Lower leg skin (tissue), 4 donors: ENCODE measurements around the gene IL1RN. TPM values are rescaled to one million over a fixed set of nuclear protein-coding genes. Genes with fewer than 3 reads are reported as not detected.

Experiments used
- DNase-seq, 2 donors: peaks; one replicate each; pipeline ENCODE4 v3.0.0-alpha.2; 2019; ENCODE audit warnings: low spot score in 2 of 2
- H3K4me3 ChIP-seq: fragments of 200-600 bp; sonication (generic); 2 replicates; pipeline ENCODE4 v1.5.1; 2017; ENCODE audit warnings: mild to moderate bottlenecking, low read depth; ENCODE audit not compliant: poor library complexity, severe bottlenecking
- POLR2A ChIP-seq, 2 donors: fragments of 450-650 bp; IDR thresholded peaks; one replicate each; pipeline ENCODE4 v1.6.1; 2016 to 2017; ENCODE audit warnings: antibody characterized with exemption in 2 of 2, mild to moderate bottlenecking in 1 of 2, moderate library complexity in 1 of 2
- WGBS, 2 donors: methylation state at CpG; one replicate each; pipeline ENCODE4 v1.1.5; 2018; 5-methylcytosine and 5-hydroxymethylcytosine counted together
- intact Hi-C: fragments of 100-400 bp; cut with DNase I; formaldehyde crosslinking; loops from one replicate; pipeline ENCODE4 v1.15.0; 2023; ENCODE audit warnings: low total_unique reads
- total RNA-seq, 4 donors: library from RNA; depleted of rRNA; stranded (reverse); fragments of >200 nt; gene quantifications; one replicate each; pipeline ENCODE4 v1.1.0, GENCODE V29; 2016
- TF ChIP-seq, protein P1 (sequence below), 3 donors: fragments of 450-650 bp; IDR thresholded peaks; one replicate each; pipeline ENCODE4 v1.5.1; 2016; ENCODE audit warnings: antibody characterized with exemption in 3 of 3, mild to moderate bottlenecking in 3 of 3, moderate library complexity in 2 of 3

The IL1RN gene
- total RNA-seq, 4 donors from 2014 or later: 120 to 178 (median 132) TPM

GRCh38 chr2:113142290-113142689 lies 14.9 kb downstream of the IL1RN start:
- TF ChIP-seq, protein P1, sequence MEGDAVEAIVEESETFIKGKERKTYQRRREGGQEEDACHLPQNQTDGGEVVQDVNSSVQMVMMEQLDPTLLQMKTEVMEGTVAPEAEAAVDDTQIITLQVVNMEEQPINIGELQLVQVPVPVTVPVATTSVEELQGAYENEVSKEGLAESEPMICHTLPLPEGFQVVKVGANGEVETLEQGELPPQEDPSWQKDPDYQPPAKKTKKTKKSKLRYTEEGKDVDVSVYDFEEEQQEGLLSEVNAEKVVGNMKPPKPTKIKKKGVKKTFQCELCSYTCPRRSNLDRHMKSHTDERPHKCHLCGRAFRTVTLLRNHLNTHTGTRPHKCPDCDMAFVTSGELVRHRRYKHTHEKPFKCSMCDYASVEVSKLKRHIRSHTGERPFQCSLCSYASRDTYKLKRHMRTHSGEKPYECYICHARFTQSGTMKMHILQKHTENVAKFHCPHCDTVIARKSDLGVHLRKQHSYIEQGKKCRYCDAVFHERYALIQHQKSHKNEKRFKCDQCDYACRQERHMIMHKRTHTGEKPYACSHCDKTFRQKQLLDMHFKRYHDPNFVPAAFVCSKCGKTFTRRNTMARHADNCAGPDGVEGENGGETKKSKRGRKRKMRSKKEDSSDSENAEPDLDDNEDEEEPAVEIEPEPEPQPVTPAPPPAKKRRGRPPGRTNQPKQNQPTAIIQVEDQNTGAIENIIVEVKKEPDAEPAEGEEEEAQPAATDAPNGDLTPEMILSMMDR (IDR thresholded peaks at IDR 0.05): no peak
- TF ChIP-seq POLR2A (IDR thresholded peaks at IDR 0.05): no peak
- 97 to 98% methylated on average over 2 of the region's 2 CpGs for WGBS, 2 donors
- intact Hi-C loops: no loop called here
- no peak for DNase-seq
- no peak overlapping the region for H3K4me3 ChIP-seq

DNA sequence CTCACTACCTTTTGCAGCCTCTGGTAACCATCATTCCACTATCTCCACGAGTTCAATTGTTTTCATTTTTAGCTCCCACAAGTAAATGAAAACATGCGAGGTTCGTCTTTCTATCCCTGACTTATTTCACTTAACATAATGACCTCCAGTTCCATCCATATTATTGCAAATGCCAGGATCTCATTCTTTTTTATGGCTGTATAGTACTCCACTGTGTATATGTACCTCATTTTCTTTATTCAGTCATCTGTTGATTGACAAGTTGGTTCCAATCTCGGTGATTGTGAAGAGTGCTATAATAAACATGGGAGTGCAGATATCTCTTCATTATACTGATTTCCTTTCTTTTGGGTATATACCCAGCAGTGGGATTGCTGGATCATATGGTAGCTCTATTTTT lies 16.9 kb downstream of the IL1RN start:
- intact Hi-C loops: no loop called here
- 88 to 89% methylated on average over 4 of the region's 4 CpGs for WGBS, 2 donors
- no peak overlapping the region for H3K4me3 ChIP-seq
- TF ChIP-seq, protein P1 (IDR thresholded peaks at IDR 0.05): no peak
- no peak for TF ChIP-seq POLR2A (IDR thresholded peaks at IDR 0.05)
- no peak for DNase-seq

DNA sequence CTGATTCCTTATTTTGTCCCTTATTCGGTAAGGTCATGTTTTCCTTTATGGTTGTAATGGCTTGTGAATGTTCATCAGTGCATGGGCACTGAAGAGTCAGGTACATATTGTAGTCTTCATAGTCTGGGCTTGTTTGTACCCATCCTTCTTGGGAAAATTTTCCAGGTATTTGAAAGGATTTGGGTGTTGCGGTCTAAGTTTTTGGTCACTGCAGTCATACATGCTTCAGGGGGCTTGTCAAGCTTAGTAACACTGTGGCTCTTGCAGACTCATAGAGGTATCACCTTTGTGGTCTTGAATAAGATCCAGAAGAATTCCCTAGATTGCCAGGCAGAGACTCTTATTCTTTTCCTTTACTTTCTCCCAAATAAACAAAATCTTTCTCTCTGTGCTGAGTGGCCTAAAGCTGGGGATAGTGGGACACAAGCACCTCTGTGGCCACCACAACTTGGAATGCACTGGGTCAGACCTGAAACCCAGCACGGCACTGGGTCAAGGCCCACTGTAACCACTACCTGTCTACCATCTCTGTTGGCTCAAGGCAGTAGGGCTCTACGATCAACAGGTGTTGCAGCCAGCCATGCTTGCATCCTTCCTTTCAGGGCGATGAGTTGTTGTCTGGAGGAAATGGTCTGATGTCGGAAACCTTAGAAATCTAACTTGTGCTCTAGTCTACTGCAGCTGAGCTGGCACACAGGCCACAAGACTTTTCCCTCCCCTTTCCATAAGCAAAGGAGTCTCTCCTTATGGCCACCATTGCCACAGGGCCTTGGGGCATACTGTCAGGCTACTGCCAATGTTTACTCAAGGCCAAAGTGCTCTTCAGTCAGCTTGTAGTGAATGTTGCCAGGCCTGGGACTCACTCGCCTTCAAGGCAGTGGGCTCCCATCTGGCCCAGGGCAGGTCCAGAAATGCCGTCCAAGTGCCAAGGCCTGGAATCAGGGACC lies 21.5 kb downstream of the IL1RN start:
- H3K4me3 ChIP-seq: no peak overlapping the region
- TF ChIP-seq POLR2A (IDR thresholded peaks at IDR 0.05): no peak
- TF ChIP-seq, protein P1 (IDR thresholded peaks at IDR 0.05): no peak
- no peak for DNase-seq
- 78 to 81% methylated on average over 8 of the region's 8 CpGs for WGBS, 2 donors
- intact Hi-C loops: no loop called here

DNA sequence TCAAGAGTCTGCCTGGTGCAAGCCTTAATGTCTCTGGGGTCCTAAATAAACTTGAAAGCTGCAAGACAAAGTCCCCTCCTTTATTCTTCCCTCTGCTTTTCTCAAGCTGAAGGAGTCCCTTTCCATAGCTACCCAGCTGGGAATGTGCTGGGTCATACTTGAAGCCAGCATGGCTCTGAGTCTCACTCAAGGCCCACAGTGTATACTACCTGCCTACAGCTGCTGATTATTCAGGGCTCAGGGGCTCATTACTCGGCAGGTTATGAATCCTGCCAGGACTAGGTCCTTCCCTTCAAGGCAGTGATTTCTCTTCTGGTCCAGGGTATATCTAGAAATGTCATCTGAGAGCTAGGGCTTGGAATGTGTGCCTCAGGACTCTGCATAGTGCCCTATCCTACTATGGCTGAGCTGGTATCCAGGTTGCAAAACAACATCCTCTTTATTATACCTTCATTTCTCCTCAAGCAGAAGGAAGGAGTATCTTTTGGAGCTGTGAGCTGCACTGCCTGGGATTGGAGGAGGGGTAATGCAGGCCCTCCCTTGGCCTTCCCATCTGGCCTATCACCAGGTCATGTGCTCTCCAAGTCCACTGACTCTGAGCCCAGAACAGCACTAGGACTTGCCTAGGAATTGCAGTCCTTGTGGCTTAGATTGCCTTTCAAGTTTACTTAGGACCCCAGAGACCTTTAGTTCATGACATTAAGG lies 22.3 kb downstream of the IL1RN start:
- WGBS, 2 donors: 81 to 100% methylated on average over 1 of the region's 1 CpG
- no peak for DNase-seq
- intact Hi-C loops: no loop called here
- no peak for TF ChIP-seq POLR2A (IDR thresholded peaks at IDR 0.05)
- TF ChIP-seq, protein P1 (IDR thresholded peaks at IDR 0.05): no peak
- no peak overlapping the region for H3K4me3 ChIP-seq

DNA sequence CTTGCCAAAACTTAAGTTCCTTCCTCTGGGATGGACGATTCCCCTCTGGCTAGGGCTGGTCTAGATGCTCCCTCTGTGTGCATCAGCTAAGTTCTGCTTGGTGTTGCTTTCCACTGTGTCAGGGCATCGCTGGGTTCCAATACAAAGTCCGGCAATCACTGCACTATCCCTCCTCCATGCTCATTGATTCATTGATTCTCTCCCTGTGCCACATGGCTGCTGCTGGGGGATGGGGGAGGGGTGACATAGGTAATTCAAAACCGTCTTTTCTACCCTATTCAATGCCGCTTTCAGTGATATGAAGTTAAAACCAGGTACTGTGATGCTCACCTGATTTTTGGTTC lies 22.8 kb downstream of the IL1RN start:
- DNase-seq: no peak
- intact Hi-C loops: no loop called here
- WGBS, 2 donors: 86 to 93% methylated on average over 5 of the region's 5 CpGs
- TF ChIP-seq, protein P1 (IDR thresholded peaks at IDR 0.05): no peak
- no peak for TF ChIP-seq POLR2A (IDR thresholded peaks at IDR 0.05)
- no peak overlapping the region for H3K4me3 ChIP-seq
